ENCODE measurements around the gene SLC34A1.
"Not testable (repeated sequence)": the region's sequence is repeated elsewhere in the genome, so short reads cannot be mapped to it uniquely, and the experiment has no call there.

SLC34A1 gene
- 0.69 to 2.3 (median 0.77) reads per million in 3 donors for total RNA-seq

GRCh38 chr5:177384134-177384533 lies at the start of gene SLC34A1:
Gene SLC34A1, plus strand, starts transcription at chr5:177384434. Its CDS starts 1,308 bp downstream, at chr5:177385742.
- H3K27ac ChIP-seq (ENCODE audit: insufficient read depth, low read length, poor library complexity, severe bottlenecking) = no peak within 1 kb of the TSS
- no peak for DNase-seq
- H3K4me1 ChIP-seq (ENCODE audit: control insufficient read depth, insufficient read depth, low read length, poor library complexity, severe bottlenecking) = peaks cover 32% of the 10 kb centered on the region
- H3K4me3 ChIP-seq (ENCODE audit: insufficient read depth, low read depth, low read length, poor library complexity, severe bottlenecking) = no peak within 1 kb of the TSS
- no peaks in the 10 kb centered on the region for H3K9me3 ChIP-seq (ENCODE audit: control insufficient read depth, low read length)
- no peaks in the 10 kb centered on the region for H3K36me3 ChIP-seq (ENCODE audit: control insufficient read depth, insufficient read depth, low read length)
- H3K27me3 ChIP-seq (replicated peaks; ENCODE audit: control insufficient read depth, insufficient read depth, low read length, poor library complexity, severe bottlenecking) = no peaks in the 10 kb centered on the region

- Histone ChIP-seq H3K36me3 (ENCODE audit: control insufficient read depth, insufficient read depth, low read length) (peaks cover 95% of the 10 kb centered on the region), H3K4me1 (ENCODE audit: control insufficient read depth, insufficient read depth, low read length, poor library complexity, severe bottlenecking) (no peaks in the 10 kb centered on the region), H3K4me3 (ENCODE audit: insufficient read depth, low read depth, low read length, poor library complexity, severe bottlenecking) (no peak overlapping the region), H3K27me3 (replicated peaks; ENCODE audit: control insufficient read depth, insufficient read depth, low read length, poor library complexity, severe bottlenecking) (no peaks in the 10 kb centered on the region), H3K27ac (ENCODE audit: insufficient read depth, low read length, poor library complexity, severe bottlenecking) (no peak overlapping the region), H3K9me3 (ENCODE audit: control insufficient read depth, low read length) (no peaks in the 10 kb centered on the region)
- DNase-seq = no peak
These were observed 49.2 kb upstream of the SLC34A1 start for GRCh38 chr5:177334781-177335700.

GRCh38 chr5:177335701-177336065 lies 48.6 kb upstream of the SLC34A1 start:
- H3K4me1 ChIP-seq (ENCODE audit: control insufficient read depth, insufficient read depth, low read length, poor library complexity, severe bottlenecking) = no peaks in the 10 kb centered on the region
- H3K4me3 ChIP-seq (ENCODE audit: insufficient read depth, low read depth, low read length, poor library complexity, severe bottlenecking) = no peak overlapping the region
- no peaks in the 10 kb centered on the region for H3K9me3 ChIP-seq (ENCODE audit: control insufficient read depth, low read length)
- H3K27me3 ChIP-seq (replicated peaks; ENCODE audit: control insufficient read depth, insufficient read depth, low read length, poor library complexity, severe bottlenecking) = no peaks in the 10 kb centered on the region
- H3K36me3 ChIP-seq (ENCODE audit: control insufficient read depth, insufficient read depth, low read length) = peaks cover 93% of the 10 kb centered on the region
- DNase-seq = no peak
- no peak overlapping the region for H3K27ac ChIP-seq (ENCODE audit: insufficient read depth, low read length, poor library complexity, severe bottlenecking)

- Histone ChIP-seq H3K27me3 (replicated peaks; ENCODE audit: control insufficient read depth, insufficient read depth, low read length, poor library complexity, severe bottlenecking) (no peaks in the 10 kb centered on the region), H3K27ac (ENCODE audit: insufficient read depth, low read length, poor library complexity, severe bottlenecking) (no peak overlapping the region), H3K4me1 (ENCODE audit: control insufficient read depth, insufficient read depth, low read length, poor library complexity, severe bottlenecking) (no peaks in the 10 kb centered on the region), H3K36me3 (ENCODE audit: control insufficient read depth, insufficient read depth, low read length) (peaks cover 89% of the 10 kb centered on the region), H3K9me3 (ENCODE audit: control insufficient read depth, low read length) (no peaks in the 10 kb centered on the region), H3K4me3 (ENCODE audit: insufficient read depth, low read depth, low read length, poor library complexity, severe bottlenecking) (no peak overlapping the region)
- no peak for DNase-seq
These were observed 48.1 kb upstream of the SLC34A1 start for GRCh38 chr5:177336112-177336511.

GRCh38 chr5:177336603-177337494 lies 47.4 kb upstream of the SLC34A1 start:
- Histone ChIP-seq H3K4me3 (ENCODE audit: insufficient read depth, low read depth, low read length, poor library complexity, severe bottlenecking) (no peak overlapping the region), H3K27me3 (replicated peaks; ENCODE audit: control insufficient read depth, insufficient read depth, low read length, poor library complexity, severe bottlenecking) (no peaks in the 10 kb centered on the region), H3K27ac (ENCODE audit: insufficient read depth, low read length, poor library complexity, severe bottlenecking) (no peak overlapping the region), H3K4me1 (ENCODE audit: control insufficient read depth, insufficient read depth, low read length, poor library complexity, severe bottlenecking) (no peaks in the 10 kb centered on the region), H3K36me3 (ENCODE audit: control insufficient read depth, insufficient read depth, low read length) (peaks cover 87% of the 10 kb centered on the region), H3K9me3 (ENCODE audit: control insufficient read depth, low read length) (no peaks in the 10 kb centered on the region)
- no peak for DNase-seq

GRCh38 chr5:177338251-177339106 lies 45.8 kb upstream of the SLC34A1 start:
- no peaks in the 10 kb centered on the region for H3K4me1 ChIP-seq (ENCODE audit: control insufficient read depth, insufficient read depth, low read length, poor library complexity, severe bottlenecking)
- no peak for DNase-seq
- peaks cover 71% of the 10 kb centered on the region for H3K36me3 ChIP-seq (ENCODE audit: control insufficient read depth, insufficient read depth, low read length)

GRCh38 chr5:177339107-177339638 lies 45.1 kb upstream of the SLC34A1 start:
- Histone ChIP-seq H3K4me1 (ENCODE audit: control insufficient read depth, insufficient read depth, low read length, poor library complexity, severe bottlenecking) (no peaks in the 10 kb centered on the region), H3K36me3 (ENCODE audit: control insufficient read depth, insufficient read depth, low read length) (peaks cover 64% of the 10 kb centered on the region), H3K27me3 (replicated peaks; ENCODE audit: control insufficient read depth, insufficient read depth, low read length, poor library complexity, severe bottlenecking) (no peaks in the 10 kb centered on the region), H3K27ac (ENCODE audit: insufficient read depth, low read length, poor library complexity, severe bottlenecking) (no peak overlapping the region), H3K4me3 (ENCODE audit: insufficient read depth, low read depth, low read length, poor library complexity, severe bottlenecking) (no peak overlapping the region), H3K9me3 (ENCODE audit: control insufficient read depth, low read length) (no peaks in the 10 kb centered on the region)
- DNase-seq = no peak

More at GRCh38 chr5:177338251-177339106, 45.8 kb upstream of the SLC34A1 start:
- Histone ChIP-seq H3K9me3 (ENCODE audit: control insufficient read depth, low read length) (no peaks in the 10 kb centered on the region), H3K4me3 (ENCODE audit: insufficient read depth, low read depth, low read length, poor library complexity, severe bottlenecking) (no peak overlapping the region), H3K27me3 (replicated peaks; ENCODE audit: control insufficient read depth, insufficient read depth, low read length, poor library complexity, severe bottlenecking) (no peaks in the 10 kb centered on the region), H3K27ac (ENCODE audit: insufficient read depth, low read length, poor library complexity, severe bottlenecking) (no peak overlapping the region)

- H3K27me3 ChIP-seq (replicated peaks; ENCODE audit: control insufficient read depth, insufficient read depth, low read length, poor library complexity, severe bottlenecking); H3K4me1 ChIP-seq (ENCODE audit: control insufficient read depth, insufficient read depth, low read length, poor library complexity, severe bottlenecking); H3K9me3 ChIP-seq (ENCODE audit: control insufficient read depth, low read length); H3K27ac ChIP-seq (ENCODE audit: insufficient read depth, low read length, poor library complexity, severe bottlenecking); DNase-seq; H3K4me3 ChIP-seq (ENCODE audit: insufficient read depth, low read depth, low read length, poor library complexity, severe bottlenecking): not testable (repeated sequence)
- H3K36me3 ChIP-seq (ENCODE audit: control insufficient read depth, insufficient read depth, low read length) = peaks cover 37% of the 10 kb centered on the region
These were observed 41.2 kb upstream of the SLC34A1 start for GRCh38 chr5:177343000-177343399.

- Histone ChIP-seq H3K27me3 (replicated peaks; ENCODE audit: control insufficient read depth, insufficient read depth, low read length, poor library complexity, severe bottlenecking) (no peaks in the 10 kb centered on the region), H3K36me3 (ENCODE audit: control insufficient read depth, insufficient read depth, low read length) (peaks cover 30% of the 10 kb centered on the region), H3K27ac (ENCODE audit: insufficient read depth, low read length, poor library complexity, severe bottlenecking) (no peak overlapping the region), H3K4me1 (ENCODE audit: control insufficient read depth, insufficient read depth, low read length, poor library complexity, severe bottlenecking) (no peaks in the 10 kb centered on the region), H3K4me3 (ENCODE audit: insufficient read depth, low read depth, low read length, poor library complexity, severe bottlenecking) (no peak overlapping the region), H3K9me3 (ENCODE audit: control insufficient read depth, low read length) (no peaks in the 10 kb centered on the region)
- no peak for DNase-seq
These were observed 40.5 kb upstream of the SLC34A1 start for GRCh38 chr5:177343777-177344176.
